ENCODE measurements around the gene USP34. TPM values are rescaled to one million over a fixed set of nuclear protein-coding genes. Genes with fewer than 3 reads are reported as not detected.

USP34 gene
- total RNA-seq, 1 donor from 2014 or later = 104 TPM

- H3K27me3 Mint-ChIP-seq (ENCODE audit: unreplicated experiment) = no peaks in the 10 kb centered on the region
- TF ChIP-seq CTCF (IDR thresholded peaks at IDR 0.05; ENCODE audit: partially characterized antibody, unreplicated experiment) = no peak
- no peaks in the 10 kb centered on the region for H3K9me3 Mint-ChIP-seq (ENCODE audit: unreplicated experiment)
- H3K4me1 Mint-ChIP-seq (ENCODE audit: low read depth, unreplicated experiment) = no peaks in the 10 kb centered on the region
- no peak overlapping the region for H3K27ac Mint-ChIP-seq (ENCODE audit: unreplicated experiment)
- no peak overlapping the region for H3K4me3 Mint-ChIP-seq (ENCODE audit: unreplicated experiment)
- no peaks in the 10 kb centered on the region for H3K36me3 Mint-ChIP-seq (ENCODE audit: unreplicated experiment)
- no peak for DNase-seq
These were observed 249.1 kb downstream of the USP34 start for GRCh38 chr2:61221819-61222218.

- Mint-ChIP-seq H3K9me3 (ENCODE audit: unreplicated experiment) (no peaks in the 10 kb centered on the region), H3K4me1 (ENCODE audit: low read depth, unreplicated experiment) (no peaks in the 10 kb centered on the region), H3K4me3 (ENCODE audit: unreplicated experiment) (no peak overlapping the region), H3K27ac (ENCODE audit: unreplicated experiment) (no peak overlapping the region), H3K36me3 (ENCODE audit: unreplicated experiment) (no peaks in the 10 kb centered on the region), H3K27me3 (ENCODE audit: unreplicated experiment) (no peaks in the 10 kb centered on the region)
- no peak for TF ChIP-seq CTCF (IDR thresholded peaks at IDR 0.05; ENCODE audit: partially characterized antibody, unreplicated experiment)
- DNase-seq = no peak
These were observed 250.1 kb downstream of the USP34 start for GRCh38 chr2:61220768-61221167.

DNA sequence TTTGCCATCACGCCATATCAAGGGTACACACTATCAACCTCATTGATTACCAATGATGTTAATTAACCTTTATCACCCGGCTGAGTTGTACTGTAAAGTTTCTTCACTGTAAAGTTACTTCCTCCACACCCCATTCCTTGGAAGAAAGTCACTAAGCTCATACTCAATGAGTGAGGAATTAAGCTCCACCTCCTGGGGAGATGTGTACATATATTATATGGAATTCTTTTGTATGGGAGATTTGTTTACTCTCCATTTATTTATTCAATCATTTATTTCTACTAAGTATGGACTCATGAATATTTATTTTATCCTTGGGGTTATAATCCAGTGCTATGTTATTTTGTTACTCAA lies 252.1 kb downstream of the USP34 start:
- Mint-ChIP-seq H3K27ac (ENCODE audit: unreplicated experiment) (no peak overlapping the region), H3K27me3 (ENCODE audit: unreplicated experiment) (no peaks in the 10 kb centered on the region), H3K9me3 (ENCODE audit: unreplicated experiment) (no peaks in the 10 kb centered on the region), H3K4me1 (ENCODE audit: low read depth, unreplicated experiment) (no peaks in the 10 kb centered on the region), H3K4me3 (ENCODE audit: unreplicated experiment) (no peak overlapping the region), H3K36me3 (ENCODE audit: unreplicated experiment) (no peaks in the 10 kb centered on the region)
- DNase-seq = no peak
- TF ChIP-seq CTCF (IDR thresholded peaks at IDR 0.05; ENCODE audit: partially characterized antibody, unreplicated experiment) = no peak

GRCh38 chr2:61218076-61218816 lies 252.6 kb downstream of the USP34 start:
- Mint-ChIP-seq H3K27ac (ENCODE audit: unreplicated experiment) (no peak overlapping the region), H3K4me3 (ENCODE audit: unreplicated experiment) (no peak overlapping the region), H3K36me3 (ENCODE audit: unreplicated experiment) (no peaks in the 10 kb centered on the region), H3K4me1 (ENCODE audit: low read depth, unreplicated experiment) (no peaks in the 10 kb centered on the region), H3K27me3 (ENCODE audit: unreplicated experiment) (no peaks in the 10 kb centered on the region), H3K9me3 (ENCODE audit: unreplicated experiment) (no peaks in the 10 kb centered on the region)
- TF ChIP-seq CTCF (IDR thresholded peaks at IDR 0.05; ENCODE audit: partially characterized antibody, unreplicated experiment) = no peak
- no peak for DNase-seq

GRCh38 chr2:61214171-61214570 lies 256.7 kb downstream of the USP34 start:
- Mint-ChIP-seq H3K27me3 (ENCODE audit: unreplicated experiment) (no peaks in the 10 kb centered on the region), H3K9me3 (ENCODE audit: unreplicated experiment) (no peaks in the 10 kb centered on the region), H3K4me1 (ENCODE audit: low read depth, unreplicated experiment) (no peaks in the 10 kb centered on the region), H3K4me3 (ENCODE audit: unreplicated experiment) (no peak overlapping the region), H3K27ac (ENCODE audit: unreplicated experiment) (no peak overlapping the region), H3K36me3 (ENCODE audit: unreplicated experiment) (no peaks in the 10 kb centered on the region)
- DNase-seq = no peak
- TF ChIP-seq CTCF (IDR thresholded peaks at IDR 0.05; ENCODE audit: partially characterized antibody, unreplicated experiment) = no peak
